HCT116 (cell line): ENCODE results near the gene TOM1L1.

Source experiments
- CBX3 ChIP-seq: IDR thresholded peaks from 2 replicates; pipeline ENCODE4 v1.6.1; 2012; ENCODE audit warnings: low read depth
- FOSL1 ChIP-seq: IDR thresholded peaks from 2 replicates; pipeline ENCODE4 v1.6.1; 2012; ENCODE audit warnings: low read depth
- JUND ChIP-seq: IDR thresholded peaks from 2 replicates; pipeline ENCODE4 v1.6.1; 2012
- POLR2A ChIP-seq: IDR thresholded peaks from 2 replicates; pipeline ENCODE4 v1.7.0; 2011; ENCODE audit warnings: borderline replicate concordance; ENCODE audit not compliant: insufficient read depth, insufficient read length; ENCODE audit errors: extremely low read depth
- POLR2AphosphoS5 ChIP-seq: IDR thresholded peaks from 2 replicates; pipeline ENCODE4 v1.6.1; 2011; ENCODE audit warnings: mild to moderate bottlenecking, low read depth, low read length, moderate library complexity
- RAD21 ChIP-seq: IDR thresholded peaks from 2 replicates; pipeline ENCODE4 v1.6.1; 2012; ENCODE audit warnings: low read depth, mild to moderate bottlenecking
- SIN3A ChIP-seq: IDR thresholded peaks from 2 replicates; pipeline ENCODE4 v1.6.1; 2012; ENCODE audit warnings: low read depth
- SP1 ChIP-seq: IDR thresholded peaks from 2 replicates; pipeline ENCODE4 v1.6.1; 2012; ENCODE audit warnings: low read depth
- SRF ChIP-seq: IDR thresholded peaks from 2 replicates; pipeline ENCODE4 v1.6.1; 2012; ENCODE audit warnings: low read depth
- ZNF274 ChIP-seq: fragments of 200-500 bp; sonication (Bioruptor generic); IDR thresholded peaks from 2 replicates; pipeline ENCODE4 v1.6.1; 2014; ENCODE audit warnings: mild to moderate bottlenecking, low read depth, low read length, inconsistent platforms
- TF ChIP-seq, protein P1 (sequence below), 3 experiments: fragments of 200-600 bp in 1 of 3; sonication (generic) in 1 of 3; IDR thresholded peaks in 2 of 3; conservative IDR thresholded peaks in 1 of 3; 2 replicates each; pipeline ENCODE4 v1.5.1; 2012 to 2017; ENCODE audit warnings: low read depth in 2 of 3, low read length in 2 of 3, antibody characterized with exemption in 1 of 3, borderline replicate concordance in 1 of 3, control low read depth in 1 of 3, mild to moderate bottlenecking in 1 of 3, mixed read lengths in 1 of 3, mixed run types in 1 of 3, moderate library complexity in 1 of 3; ENCODE audit not compliant: insufficient read depth in 1 of 3
- TF ChIP-seq, protein P2 (sequence below): IDR thresholded peaks from 2 replicates; pipeline ENCODE4 v1.6.1; 2012
- TF ChIP-seq, protein P3 (sequence below): IDR thresholded peaks from 2 replicates; pipeline ENCODE4 v1.6.1; 2012; ENCODE audit warnings: low read depth

DNA sequence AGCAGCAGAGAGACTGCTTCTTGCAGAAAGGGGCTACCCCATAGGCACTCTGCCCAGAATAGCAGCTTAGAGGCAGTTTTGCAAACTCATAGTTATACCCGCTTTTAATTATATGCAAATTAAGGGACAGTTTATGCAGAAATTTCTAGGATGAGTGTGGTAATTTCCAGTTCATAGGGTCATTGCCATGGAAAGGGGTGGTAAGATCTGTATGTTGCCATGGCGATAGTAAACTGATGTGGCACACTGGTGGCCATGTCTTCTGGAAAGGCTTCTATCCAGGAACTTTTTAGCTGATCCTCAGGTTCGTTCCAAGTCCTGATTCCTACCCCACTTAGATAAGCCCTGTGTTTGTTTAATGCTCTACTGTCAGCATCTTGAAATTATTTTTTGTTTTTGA, 74.1 kb downstream of the TOM1L1 start:
- no peak for TF ChIP-seq SRF
- no peak for TF ChIP-seq FOSL1
- TF ChIP-seq, protein P1, sequence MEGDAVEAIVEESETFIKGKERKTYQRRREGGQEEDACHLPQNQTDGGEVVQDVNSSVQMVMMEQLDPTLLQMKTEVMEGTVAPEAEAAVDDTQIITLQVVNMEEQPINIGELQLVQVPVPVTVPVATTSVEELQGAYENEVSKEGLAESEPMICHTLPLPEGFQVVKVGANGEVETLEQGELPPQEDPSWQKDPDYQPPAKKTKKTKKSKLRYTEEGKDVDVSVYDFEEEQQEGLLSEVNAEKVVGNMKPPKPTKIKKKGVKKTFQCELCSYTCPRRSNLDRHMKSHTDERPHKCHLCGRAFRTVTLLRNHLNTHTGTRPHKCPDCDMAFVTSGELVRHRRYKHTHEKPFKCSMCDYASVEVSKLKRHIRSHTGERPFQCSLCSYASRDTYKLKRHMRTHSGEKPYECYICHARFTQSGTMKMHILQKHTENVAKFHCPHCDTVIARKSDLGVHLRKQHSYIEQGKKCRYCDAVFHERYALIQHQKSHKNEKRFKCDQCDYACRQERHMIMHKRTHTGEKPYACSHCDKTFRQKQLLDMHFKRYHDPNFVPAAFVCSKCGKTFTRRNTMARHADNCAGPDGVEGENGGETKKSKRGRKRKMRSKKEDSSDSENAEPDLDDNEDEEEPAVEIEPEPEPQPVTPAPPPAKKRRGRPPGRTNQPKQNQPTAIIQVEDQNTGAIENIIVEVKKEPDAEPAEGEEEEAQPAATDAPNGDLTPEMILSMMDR (IDR thresholded peaks at IDR 0.05 in 2 of 3, conservative IDR thresholded peaks at IDR 0.05 in 1 of 3; ENCODE audit: borderline replicate concordance in 1 of 3, insufficient read depth in 1 of 3, low read depth in 2 of 3, low read length in 2 of 3) = no peak
- TF ChIP-seq JUND = no peak
- TF ChIP-seq POLR2A = no peak
- no peak for TF ChIP-seq RAD21
- no peak for TF ChIP-seq ZNF274
- TF ChIP-seq, protein P2, sequence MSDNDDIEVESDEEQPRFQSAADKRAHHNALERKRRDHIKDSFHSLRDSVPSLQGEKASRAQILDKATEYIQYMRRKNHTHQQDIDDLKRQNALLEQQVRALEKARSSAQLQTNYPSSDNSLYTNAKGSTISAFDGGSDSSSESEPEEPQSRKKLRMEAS = no peak
- no peak for TF ChIP-seq SP1
- no peak for TF ChIP-seq POLR2AphosphoS5
- TF ChIP-seq, protein P3, sequence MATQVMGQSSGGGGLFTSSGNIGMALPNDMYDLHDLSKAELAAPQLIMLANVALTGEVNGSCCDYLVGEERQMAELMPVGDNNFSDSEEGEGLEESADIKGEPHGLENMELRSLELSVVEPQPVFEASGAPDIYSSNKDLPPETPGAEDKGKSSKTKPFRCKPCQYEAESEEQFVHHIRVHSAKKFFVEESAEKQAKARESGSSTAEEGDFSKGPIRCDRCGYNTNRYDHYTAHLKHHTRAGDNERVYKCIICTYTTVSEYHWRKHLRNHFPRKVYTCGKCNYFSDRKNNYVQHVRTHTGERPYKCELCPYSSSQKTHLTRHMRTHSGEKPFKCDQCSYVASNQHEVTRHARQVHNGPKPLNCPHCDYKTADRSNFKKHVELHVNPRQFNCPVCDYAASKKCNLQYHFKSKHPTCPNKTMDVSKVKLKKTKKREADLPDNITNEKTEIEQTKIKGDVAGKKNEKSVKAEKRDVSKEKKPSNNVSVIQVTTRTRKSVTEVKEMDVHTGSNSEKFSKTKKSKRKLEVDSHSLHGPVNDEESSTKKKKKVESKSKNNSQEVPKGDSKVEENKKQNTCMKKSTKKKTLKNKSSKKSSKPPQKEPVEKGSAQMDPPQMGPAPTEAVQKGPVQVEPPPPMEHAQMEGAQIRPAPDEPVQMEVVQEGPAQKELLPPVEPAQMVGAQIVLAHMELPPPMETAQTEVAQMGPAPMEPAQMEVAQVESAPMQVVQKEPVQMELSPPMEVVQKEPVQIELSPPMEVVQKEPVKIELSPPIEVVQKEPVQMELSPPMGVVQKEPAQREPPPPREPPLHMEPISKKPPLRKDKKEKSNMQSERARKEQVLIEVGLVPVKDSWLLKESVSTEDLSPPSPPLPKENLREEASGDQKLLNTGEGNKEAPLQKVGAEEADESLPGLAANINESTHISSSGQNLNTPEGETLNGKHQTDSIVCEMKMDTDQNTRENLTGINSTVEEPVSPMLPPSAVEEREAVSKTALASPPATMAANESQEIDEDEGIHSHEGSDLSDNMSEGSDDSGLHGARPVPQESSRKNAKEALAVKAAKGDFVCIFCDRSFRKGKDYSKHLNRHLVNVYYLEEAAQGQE = no peak
- TF ChIP-seq SIN3A = no peak
- no peak for TF ChIP-seq CBX3
